NCI-H1436 treated with DMSO at 0.1 percent for 48 hours (cell line): ENCODE results near the gene SASH3.

Experiments used
- DNase-seq: peaks from one replicate; lab custom pipeline; 2025; lab: John Stamatoyannopoulos, UW

SASH3 gene

DNA sequence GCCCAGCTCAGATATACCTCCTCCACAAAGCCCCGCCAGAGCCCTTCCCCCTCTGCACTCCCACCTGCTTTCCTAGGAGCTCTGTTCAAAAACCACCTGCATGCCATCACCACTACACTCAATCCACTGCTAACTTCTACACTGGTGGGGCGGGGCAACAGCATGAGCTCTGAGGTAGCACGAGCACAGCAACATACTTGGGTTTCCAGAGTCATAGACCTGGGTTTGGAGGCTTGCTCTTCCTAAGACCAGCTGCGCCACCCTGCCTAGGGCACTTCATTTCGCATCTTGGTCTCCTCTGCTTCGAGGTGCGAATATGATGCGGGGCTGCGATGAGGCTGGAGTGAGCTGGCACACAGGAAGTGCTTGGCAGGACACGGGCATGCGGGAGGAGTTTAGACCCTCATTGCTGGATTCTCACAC is 3.6 kb downstream of the SASH3 start:
- DNase-seq = no peak

DNA sequence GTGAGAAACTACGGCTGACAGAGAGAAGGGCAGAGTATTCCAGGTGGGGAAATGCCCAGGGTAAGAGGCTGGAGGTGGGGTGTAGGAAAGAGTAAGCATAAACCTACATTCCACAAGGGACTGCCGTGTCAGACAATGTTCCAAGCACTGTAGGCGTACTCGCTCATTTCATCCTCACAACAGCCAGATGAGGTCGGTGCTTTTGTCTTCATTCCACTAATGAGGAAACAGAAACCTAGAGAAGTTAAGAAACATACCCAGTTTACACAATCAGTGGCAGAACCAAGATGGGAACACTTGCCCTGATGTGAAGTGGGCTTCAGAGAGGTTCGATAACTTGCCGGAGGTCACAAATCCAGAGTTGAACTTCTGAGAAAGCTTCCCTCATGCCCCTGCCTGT is 4.6 kb downstream of the SASH3 start:
- DNase-seq = no peak

DNA sequence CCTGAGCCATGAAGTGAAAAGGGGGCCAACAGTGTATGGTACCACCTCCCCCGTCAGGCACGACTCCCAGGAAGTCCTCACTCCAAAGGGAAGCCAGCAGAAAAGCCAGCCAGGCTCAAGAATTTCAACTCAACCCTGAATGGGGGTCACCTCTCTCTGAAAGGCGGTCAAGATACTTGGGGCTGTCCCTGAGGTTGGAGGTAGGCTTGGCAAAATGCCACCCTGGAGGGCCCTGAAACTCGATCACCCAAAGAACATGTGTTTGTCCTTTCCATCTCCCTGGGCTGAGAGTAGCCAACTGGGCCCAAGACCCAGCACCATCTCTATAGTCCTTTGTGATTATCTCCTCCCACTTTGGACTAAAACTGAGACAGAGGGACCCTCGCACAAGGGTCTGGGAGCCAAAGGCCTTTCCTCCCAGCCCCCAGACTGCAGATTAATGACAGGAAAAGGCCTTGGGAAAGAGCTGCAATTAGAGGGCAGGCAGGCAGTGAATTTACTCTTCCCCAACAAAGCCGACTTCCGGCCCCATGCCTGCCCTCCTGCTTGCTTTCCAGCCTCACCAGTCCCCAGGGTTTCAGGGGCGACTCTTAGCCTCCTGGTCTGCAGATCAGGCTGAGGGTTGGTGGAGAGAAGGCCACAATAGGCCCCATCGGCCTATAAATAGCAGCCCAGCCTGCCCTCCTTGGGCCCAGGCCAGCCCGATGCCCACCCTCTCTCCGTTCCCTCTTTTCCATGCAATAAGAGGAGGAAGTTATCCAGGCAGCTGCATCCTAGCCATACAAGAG is 5.6 kb downstream of the SASH3 start:
- DNase-seq = no peak

DNA sequence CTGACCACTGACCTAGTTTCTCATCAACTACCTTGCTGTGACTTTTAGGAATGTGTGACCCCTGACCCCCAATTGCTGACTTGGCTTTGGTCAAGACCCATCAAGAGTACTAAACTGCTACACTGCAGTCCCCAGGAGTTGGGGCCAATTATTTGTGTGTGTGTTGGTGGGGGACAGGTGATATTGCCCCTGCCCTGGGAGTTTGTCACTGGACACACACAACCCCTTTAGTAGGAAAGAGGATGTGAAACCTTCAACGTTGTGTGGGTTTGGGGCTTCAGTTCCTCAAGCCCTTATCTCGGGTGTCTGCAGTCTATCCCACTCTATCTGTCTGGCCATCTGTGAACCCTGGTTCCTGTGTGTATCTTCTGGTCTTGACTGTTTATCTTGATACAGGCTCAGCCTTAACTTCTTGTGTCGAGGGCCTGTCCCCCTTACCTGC is 6.5 kb downstream of the SASH3 start:
- DNase-seq = no peak

DNA sequence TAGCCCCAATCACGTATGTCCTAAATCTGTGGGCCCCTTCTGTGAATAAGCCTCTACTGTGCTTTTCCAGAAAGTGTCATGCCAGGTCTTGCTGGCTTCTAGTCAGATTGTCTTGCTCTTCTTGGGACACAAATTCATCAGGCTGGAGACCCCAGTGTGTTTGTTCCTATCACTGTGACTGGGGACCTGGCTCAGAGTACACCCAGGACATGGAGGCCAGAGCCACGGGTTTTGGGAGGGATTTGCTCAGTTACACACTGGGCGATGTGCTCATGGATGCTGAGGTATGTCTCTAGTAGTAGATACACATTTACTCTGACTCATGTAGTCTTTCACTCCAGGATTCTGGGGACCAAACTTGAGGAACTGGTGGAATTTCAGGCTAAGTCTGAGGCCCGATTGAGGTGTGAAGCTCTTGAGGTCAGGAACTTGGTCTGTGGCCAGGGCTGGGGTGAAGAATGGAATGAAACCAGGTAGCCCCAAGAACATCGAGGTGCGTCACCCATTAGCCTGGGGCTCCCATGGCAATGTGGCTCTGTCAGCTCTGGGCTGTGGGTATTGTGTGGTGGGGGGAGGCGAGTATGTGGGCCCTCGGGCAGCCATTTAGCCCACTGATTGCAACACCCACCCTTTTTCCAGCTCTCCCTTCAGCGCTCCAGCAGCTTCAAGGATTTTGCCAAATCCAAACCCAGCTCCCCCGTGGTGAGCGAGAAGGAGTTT is 7.7 kb downstream of the SASH3 start:
- no peak for DNase-seq

DNA sequence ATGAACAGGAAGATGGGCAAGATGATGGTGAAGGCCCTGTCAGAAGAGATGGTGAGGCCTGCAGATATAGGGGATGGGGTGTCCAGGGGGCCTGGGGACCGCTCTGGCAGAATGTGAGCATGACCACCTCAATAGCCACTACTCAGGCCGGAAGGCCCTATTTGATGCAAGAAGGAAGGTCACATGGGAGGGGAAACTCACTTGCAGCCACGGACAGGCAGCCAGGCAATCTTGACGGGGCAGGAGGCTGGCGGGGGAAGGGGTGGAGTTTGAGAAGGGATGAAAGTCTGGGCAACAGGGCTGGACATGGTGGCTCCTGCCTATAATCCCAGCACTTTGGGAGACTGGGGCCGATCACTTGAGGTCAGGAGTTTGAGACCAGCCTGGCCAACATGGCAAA is 8.8 kb downstream of the SASH3 start:
- no peak for DNase-seq

DNA sequence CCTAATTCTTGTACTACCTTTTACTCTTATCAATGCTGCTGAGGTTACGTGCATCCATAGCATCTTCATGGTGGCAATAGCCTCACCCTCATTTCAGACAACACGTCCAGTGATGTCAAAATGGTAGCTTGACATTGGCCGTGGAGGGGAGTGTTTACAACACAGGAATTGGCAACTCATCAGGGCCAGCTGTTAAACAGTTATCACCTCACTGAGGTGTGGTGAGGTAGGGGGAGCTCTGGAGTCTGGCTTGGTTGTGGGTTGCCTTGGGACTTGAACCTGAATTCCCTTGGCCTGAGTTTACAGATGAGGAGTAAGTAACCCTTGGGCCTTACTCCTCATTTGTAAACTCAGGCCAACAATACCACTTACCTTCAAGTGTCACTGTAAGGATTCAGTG is 10.4 kb downstream of the SASH3 start:
- no peak for DNase-seq

DNA sequence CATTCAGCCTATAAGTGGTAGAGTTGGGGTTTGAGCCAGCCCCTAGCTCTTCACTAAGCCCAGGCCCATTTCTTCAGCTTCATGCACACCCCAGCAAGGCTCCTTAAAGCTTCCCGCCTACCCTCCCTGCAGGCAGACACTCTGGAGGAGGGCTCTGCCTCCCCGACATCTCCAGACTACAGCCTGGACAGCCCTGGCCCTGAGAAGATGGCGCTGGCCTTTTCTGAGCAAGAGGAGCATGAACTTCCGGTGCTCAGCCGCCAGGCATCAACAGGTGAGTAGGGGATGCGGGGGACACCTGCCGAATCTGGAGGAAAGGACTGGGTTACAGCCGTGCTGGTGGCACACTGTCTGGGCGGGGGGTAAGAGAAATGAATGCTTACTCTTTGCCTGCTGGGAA is 11.1 kb downstream of the SASH3 start:
- DNase-seq = no peak

DNA sequence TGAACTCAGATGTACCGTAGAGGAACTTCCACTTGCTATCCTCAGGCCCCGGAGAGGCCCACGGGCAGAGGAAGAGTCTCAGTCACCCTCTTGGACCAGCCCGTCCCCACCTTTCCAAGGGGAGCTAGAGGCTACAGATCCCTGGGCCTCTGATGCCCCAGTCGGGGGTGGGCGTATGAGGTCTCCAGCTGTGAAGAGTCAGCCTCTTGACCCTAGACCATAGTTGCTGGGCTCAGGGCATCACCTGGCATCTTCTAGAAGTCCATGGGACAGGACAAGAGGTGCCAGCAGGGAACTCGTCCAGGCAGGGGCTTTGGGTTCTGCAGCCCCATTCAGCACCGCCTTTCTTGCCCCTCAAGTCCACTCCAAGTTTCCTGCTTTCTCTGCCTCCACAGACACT is 11.6 kb downstream of the SASH3 start:
- no peak for DNase-seq

DNA sequence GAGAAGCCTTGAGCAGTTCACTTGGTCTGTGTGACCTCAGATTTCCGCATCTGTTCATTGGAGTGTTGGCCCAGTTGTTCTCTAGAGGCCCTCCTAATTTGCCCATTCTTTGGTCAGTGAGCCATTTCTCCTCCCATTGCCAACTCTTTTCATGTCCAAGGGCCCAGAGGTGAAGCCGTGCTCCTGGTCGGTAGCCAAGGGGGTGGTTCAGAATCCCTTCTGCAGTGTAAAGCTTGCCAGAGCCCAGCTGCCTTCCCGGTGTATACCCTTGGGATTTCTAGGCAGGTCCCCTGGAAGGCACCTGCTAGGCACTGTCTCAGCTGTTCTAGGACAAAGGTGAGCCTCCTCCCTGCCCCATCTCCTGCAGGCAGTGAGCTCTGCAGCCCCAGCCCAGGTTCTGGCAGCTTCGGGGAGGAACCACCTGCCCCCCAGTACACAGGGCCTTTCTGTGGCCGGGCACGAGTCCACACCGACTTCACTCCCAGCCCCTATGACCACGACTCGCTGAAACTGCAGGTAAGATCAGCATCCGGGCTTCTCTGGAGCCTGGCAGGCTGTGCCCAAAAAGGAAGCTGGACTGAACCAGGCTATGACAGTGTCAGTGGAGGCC is 12.3 kb downstream of the SASH3 start:
- DNase-seq = peak; percentile 31

DNA sequence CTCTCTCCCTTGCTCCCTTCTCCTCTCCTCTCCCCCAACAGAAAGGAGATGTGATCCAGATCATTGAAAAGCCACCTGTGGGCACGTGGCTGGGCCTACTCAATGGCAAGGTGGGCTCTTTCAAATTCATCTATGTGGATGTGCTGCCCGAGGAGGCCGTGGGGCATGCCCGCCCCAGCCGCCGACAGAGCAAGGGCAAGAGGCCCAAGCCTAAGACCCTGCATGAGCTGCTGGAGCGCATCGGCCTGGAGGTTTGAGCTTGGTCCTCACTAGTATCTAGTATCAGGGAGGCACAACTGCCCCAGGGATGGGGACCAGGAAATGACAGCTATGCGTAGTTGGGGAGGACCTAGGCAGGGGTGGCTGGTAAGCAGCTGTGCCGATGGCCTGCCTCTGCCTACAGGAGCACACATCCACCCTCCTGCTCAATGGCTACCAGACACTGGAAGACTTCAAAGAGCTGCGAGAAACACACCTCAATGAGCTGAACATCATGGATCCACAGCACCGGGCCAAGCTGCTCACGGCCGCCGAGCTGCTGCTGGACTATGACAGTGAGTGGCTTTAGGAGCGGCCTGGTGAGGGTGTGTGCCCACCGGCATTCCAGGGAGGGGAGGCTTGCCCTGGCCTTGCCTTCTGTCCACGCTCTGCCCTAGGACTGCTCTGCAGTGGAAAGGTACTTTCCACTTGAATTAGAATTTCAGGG is 13.0 kb downstream of the SASH3 start:
- DNase-seq = no peak

DNA sequence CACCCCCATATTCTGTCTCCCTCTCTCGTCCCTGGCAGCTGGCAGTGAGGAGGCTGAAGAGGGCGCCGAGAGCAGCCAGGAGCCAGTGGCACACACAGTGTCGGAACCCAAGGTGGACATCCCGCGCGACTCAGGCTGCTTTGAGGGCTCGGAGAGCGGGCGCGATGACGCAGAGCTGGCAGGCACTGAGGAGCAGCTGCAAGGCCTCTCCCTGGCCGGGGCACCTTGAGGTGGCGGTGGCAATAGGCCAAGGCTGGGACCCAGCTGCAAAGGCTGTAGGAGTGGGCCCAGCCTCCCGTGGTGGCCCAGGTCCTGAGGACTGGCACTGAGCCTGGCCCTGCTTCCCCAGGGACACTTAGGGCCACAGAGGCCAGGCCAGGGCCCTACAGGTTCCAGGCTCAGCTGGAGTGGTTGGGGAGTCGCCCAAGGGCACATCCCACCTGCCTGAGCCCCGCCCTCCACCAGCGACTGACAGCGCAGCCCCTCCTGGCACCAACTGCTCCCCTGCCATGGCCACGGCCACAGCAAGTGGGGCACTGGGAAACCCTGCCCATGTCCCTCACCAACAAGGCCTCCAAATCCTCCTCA is 13.9 kb downstream of the SASH3 start:
- DNase-seq = no peak

DNA sequence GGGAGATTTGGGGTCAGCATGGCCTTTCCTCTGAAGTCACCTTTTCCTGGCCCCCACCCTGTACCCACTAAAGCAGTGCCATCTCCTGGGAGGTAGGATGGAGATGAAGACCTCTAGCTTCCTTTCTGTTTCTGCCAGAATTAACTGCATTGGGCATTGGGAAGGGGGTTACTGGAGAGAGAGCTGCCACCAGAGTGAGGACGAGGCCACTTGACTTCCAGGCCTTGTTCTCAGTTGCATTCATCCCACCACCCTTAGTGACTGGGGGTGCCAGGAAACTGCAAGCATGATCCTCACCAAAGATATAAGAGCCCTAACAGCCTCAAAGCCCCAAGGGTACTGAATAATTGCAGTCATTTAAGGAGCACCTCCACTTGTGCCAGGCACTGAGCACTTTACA is 15.8 kb downstream of the SASH3 start:
- no peak for DNase-seq

DNA sequence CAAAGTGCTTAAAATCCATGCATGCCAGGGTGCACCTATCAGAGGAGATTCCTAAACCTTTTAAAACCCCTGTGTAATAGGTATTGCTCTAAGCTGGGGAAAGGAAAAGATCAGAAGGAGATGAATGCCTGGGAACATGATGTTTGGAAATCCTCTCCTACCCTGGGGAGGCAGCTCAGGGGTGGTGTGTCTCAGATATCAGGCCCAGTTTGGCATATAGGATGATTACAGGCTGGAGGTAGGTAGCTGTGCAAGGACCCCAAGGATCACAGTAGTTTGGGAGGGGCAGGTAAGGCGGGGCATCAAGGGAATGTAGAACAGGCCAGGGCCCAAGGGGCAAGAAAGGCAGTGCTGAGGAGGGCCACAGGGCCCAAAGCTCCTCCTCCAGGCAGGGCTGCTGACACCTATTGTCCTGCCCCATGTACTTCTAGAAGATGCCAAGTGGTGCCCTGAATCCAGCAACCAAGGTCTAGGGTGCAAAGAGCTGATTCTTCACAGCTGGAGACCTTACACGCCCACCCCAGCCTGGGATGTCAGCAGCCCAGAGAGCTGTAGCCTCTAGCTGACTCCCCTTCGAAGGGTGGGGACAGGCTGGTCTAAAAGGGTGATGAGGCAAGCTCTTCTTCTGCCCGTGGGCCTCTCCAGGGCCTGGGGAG is 17.6 kb downstream of the SASH3 start:
- no peak for DNase-seq

DNA sequence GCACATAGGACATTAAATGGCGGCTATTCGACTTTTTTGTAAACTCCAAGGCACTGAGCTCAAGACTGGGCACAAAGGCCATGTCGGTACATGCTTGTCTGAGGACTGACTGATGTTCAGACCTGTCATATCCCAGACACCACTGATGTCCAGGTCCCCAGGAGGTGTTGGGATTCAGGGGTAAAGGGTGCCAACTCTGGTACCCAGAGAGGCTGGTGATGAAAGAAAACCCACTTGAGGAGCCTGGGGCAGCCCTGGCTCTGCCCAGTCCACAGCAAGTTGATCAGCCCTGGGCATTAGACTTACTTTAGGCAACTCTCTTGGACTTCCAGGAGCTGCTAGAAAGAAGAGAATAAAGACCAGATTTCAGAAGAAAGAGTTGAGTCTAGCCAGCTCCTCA is 18.7 kb downstream of the SASH3 start:
- DNase-seq = no peak

DNA sequence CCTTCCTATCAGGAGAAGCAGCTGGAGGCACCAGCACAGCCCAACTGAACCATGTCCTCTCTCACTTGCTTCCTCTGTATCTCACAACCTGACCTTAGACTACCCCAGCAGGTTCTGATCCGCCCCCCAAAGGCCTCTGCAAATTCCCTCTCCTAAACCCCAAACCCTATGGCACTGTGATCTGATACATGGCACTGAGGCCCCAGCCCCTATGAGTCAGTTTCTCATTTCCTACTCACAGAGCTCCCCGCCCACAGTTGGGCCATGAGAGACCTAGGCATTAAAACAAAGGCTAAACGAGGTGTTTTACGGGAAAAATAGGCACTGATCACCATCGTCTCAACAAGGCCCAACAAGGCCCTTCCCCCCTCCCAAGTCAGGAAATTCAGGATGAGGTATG is 19.1 kb downstream of the SASH3 start:
- no peak for DNase-seq

DNA sequence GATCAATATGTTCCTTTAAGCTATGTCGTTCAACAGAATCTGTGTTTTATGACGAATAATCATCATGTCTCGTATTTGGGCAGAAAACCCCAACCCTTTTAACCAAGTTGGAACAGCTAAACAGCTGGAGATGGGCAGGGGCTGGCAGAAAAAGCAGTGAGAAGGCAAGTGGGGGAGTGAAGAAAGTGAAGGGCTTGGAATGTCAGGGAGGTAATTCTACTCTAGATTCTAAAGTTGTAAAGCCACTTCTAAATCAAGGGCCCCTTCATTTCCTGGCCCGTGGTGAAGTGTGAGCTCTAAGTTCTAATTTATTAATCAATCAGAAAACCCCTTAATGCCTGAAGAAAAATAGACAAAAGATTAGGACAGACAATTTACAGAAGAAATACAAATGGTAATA is 20.4 kb downstream of the SASH3 start:
- DNase-seq = no peak

DNA sequence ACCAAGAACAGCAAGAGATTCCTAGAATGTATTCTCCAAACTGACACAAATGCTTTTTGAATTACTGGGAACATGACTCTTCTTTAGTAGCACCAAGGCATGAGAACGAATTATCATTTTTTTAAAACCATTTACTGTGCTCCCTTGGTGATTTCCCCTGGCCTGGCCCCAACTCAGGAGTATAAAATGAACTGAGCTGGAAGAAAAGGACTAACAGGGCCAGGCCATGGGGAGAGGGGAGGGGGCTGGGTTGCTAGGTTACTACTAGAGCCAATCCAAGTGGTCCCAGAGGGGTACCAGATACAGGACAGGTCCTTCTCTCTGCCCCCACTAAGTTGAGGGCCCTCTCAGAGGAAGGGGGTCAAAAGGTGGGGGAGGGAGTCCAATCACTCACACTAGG is 23.1 kb downstream of the SASH3 start:
- no peak for DNase-seq

DNA sequence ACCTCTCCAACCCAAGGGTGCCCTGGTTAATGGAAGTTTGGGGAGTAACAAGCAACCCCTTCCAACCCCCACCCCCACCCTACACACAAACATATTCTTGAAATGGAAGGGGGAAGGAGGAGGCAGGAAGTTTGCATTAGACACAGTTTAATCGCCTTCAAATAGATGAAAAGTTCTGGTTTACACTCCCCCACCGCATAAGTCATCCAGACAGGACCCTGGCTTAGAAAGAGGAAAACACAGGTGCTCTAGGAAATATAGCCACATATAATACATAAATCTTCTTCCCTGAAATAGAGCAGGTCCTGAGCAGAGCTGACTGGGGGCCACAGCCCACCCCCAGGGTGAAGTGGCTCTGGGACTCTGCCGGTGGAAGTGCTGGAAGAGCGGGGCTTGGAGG is 25.1 kb downstream of the SASH3 start:
- no peak for DNase-seq

DNA sequence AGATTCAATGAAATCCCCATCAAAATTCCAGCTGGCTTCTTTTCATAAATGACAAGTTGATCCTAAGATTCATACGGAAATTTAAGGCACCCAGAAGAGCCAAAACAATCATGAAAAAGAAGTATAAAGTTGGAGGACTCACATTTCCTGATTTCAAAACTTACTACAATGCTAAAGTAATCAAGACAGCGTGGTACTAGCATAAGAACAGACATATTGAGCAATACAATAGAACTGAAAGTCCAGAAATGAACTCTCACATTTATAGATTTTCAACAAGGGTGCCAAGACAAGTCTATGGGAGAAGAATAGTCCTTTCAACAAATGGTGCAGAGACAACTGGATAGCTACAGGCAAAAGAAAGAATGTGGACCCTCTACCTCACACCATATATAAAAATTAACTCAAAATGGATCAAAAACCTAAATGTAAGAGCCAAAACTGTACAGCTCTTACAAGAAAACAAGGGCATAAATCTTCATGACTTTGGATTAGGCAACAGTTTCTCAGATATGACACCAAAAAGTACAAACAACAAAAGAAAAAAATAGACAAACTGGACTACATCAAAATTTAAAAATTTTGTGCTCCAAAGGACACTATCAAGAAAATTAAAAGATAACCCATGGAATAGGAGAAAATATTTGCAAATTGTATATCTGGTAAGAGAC is 28.5 kb downstream of the SASH3 start:
- DNase-seq = no peak
